HepG2 (cell line): ENCODE measurements around the gene TPM2. TPM values are rescaled to one million over a fixed set of nuclear protein-coding genes. Genes with fewer than 3 reads are reported as not detected.

Experiments used
- PBX2 ChIP-seq: IDR thresholded peaks from 2 replicates; pipeline ENCODE4 v1.6.1; 2016; ENCODE audit warnings: control low read depth
- SNRNP70 ChIP-seq: fragments of 200-400 bp; formaldehyde crosslinking; IDR thresholded peaks from 2 replicates; pipeline ENCODE4 v1.6.1; 2017; ENCODE audit warnings: mild to moderate bottlenecking, low read depth, low read length, moderate library complexity
- ZBTB26 ChIP-seq: IDR thresholded peaks from 2 replicates; pipeline ENCODE4 v1.6.1; 2016; ENCODE audit warnings: missing compliant biosample characterization, missing genetic modification reagents, borderline replicate concordance
- ZNF224 ChIP-seq: sonication (generic); formaldehyde crosslinking; IDR thresholded peaks from 2 replicates; pipeline ENCODE4 v1.5.0; 2020; ENCODE audit warnings: mild to moderate bottlenecking, missing genetic modification reagents
- ZNF343 ChIP-seq: sonication (generic); formaldehyde crosslinking; IDR thresholded peaks from 2 replicates; pipeline ENCODE4 v1.4.0; 2020; ENCODE audit warnings: mild to moderate bottlenecking, missing genetic modification reagents
- ZNF609 ChIP-seq: sonication (generic); formaldehyde crosslinking; IDR thresholded peaks from 2 replicates; pipeline ENCODE4 v1.4.0; 2020; ENCODE audit warnings: mild to moderate bottlenecking, missing genetic modification reagents, borderline replicate concordance
- ZSCAN31 ChIP-seq: sonication (generic); formaldehyde crosslinking; IDR thresholded peaks from 2 replicates; pipeline ENCODE4 v1.5.0; 2020; ENCODE audit warnings: low read depth, mild to moderate bottlenecking, missing genetic modification reagents
- polyA plus RNA-seq, 8 experiments: library from polyadenylated mRNA; depleted of rRNA in 3 of 8; stranded (reverse) in 7 of 8; unstranded in 1 of 8; fragments of >200 nt; fragmentation: Illumina TruSeq in 4 of 8; extraction: Trizol in 4 of 8; gene quantifications; 2 replicates each; pipeline versions ENCODE4 v1.2.1 to v1.2.3, GENCODE V29; 2011 to 2016; ENCODE audit warnings: low read depth in 4 of 8, missing spikeins in 1 of 8, mixed read lengths in 1 of 8; ENCODE audit not compliant: insufficient read depth in 1 of 8
- total RNA-seq, 5 experiments: library from RNA; depleted of rRNA; stranded (reverse); fragments of >200 nt; fragmentation: Illumina TruSeq; extraction: Trizol; gene quantifications; 2 replicates each; pipeline ENCODE4 v1.2.3, GENCODE V29; 2016; ENCODE audit warnings: low read depth in 1 of 5
- TF ChIP-seq, protein P1 (sequence below): sonication (generic); formaldehyde crosslinking; IDR thresholded peaks from 2 replicates; pipeline ENCODE4 v1.4.0; 2020; ENCODE audit warnings: missing genetic modification reagents
- TF ChIP-seq, protein P2 (sequence below): sonication (generic); formaldehyde crosslinking; IDR thresholded peaks from 2 replicates; pipeline ENCODE4 v1.4.0; 2020; ENCODE audit warnings: missing genetic modification reagents
- TF ChIP-seq, protein P3 (sequence below): sonication (generic); formaldehyde crosslinking; conservative IDR thresholded peaks from 2 replicates; pipeline ENCODE4 v1.4.0; 2020; ENCODE audit warnings: missing genetic modification reagents

The TPM2 gene
- total and polyA plus RNA-seq, 2 of the 13 experiments (the other 11 are each of a cell fraction or from before 2014, with no cell fraction given) = 3.1 to 10.7 TPM

DNA sequence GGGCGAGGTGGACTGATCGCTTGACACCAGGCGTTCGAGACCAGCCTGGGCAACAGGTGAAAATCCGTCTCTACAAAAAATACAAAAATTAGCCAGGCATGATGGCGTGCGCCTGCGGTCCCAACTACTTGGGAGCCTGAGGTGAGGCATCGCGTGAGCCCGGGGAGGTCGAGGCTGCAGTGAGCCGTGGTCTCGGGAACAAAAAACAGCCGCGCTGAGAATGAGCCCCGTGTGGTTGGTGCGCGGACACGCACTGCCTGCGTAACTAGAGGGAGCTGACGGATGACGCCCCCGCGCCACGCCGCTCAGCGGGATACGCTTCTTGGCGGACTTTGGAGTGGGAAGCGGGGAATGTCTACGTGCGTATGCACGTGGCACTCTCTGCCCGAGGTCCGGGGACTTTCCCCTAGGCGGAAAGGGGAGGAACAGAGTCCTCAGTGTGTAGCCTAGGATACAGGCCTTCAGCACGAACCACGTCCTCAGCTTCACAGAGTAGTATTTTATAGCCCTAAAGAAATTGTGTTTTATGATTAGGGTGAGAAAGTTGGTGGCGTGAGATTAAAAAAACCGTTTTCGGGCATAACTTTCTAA lies 32.1 kb downstream of the TPM2 start, which contains the start of gene RMRP (continued):
- TF ChIP-seq SNRNP70 = no peak
- TF ChIP-seq, protein P1, sequence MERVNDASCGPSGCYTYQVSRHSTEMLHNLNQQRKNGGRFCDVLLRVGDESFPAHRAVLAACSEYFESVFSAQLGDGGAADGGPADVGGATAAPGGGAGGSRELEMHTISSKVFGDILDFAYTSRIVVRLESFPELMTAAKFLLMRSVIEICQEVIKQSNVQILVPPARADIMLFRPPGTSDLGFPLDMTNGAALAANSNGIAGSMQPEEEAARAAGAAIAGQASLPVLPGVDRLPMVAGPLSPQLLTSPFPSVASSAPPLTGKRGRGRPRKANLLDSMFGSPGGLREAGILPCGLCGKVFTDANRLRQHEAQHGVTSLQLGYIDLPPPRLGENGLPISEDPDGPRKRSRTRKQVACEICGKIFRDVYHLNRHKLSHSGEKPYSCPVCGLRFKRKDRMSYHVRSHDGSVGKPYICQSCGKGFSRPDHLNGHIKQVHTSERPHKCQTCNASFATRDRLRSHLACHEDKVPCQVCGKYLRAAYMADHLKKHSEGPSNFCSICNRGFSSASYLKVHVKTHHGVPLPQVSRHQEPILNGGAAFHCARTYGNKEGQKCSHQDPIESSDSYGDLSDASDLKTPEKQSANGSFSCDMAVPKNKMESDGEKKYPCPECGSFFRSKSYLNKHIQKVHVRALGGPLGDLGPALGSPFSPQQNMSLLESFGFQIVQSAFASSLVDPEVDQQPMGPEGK = peak; percentile 91
- TF ChIP-seq, protein P2, sequence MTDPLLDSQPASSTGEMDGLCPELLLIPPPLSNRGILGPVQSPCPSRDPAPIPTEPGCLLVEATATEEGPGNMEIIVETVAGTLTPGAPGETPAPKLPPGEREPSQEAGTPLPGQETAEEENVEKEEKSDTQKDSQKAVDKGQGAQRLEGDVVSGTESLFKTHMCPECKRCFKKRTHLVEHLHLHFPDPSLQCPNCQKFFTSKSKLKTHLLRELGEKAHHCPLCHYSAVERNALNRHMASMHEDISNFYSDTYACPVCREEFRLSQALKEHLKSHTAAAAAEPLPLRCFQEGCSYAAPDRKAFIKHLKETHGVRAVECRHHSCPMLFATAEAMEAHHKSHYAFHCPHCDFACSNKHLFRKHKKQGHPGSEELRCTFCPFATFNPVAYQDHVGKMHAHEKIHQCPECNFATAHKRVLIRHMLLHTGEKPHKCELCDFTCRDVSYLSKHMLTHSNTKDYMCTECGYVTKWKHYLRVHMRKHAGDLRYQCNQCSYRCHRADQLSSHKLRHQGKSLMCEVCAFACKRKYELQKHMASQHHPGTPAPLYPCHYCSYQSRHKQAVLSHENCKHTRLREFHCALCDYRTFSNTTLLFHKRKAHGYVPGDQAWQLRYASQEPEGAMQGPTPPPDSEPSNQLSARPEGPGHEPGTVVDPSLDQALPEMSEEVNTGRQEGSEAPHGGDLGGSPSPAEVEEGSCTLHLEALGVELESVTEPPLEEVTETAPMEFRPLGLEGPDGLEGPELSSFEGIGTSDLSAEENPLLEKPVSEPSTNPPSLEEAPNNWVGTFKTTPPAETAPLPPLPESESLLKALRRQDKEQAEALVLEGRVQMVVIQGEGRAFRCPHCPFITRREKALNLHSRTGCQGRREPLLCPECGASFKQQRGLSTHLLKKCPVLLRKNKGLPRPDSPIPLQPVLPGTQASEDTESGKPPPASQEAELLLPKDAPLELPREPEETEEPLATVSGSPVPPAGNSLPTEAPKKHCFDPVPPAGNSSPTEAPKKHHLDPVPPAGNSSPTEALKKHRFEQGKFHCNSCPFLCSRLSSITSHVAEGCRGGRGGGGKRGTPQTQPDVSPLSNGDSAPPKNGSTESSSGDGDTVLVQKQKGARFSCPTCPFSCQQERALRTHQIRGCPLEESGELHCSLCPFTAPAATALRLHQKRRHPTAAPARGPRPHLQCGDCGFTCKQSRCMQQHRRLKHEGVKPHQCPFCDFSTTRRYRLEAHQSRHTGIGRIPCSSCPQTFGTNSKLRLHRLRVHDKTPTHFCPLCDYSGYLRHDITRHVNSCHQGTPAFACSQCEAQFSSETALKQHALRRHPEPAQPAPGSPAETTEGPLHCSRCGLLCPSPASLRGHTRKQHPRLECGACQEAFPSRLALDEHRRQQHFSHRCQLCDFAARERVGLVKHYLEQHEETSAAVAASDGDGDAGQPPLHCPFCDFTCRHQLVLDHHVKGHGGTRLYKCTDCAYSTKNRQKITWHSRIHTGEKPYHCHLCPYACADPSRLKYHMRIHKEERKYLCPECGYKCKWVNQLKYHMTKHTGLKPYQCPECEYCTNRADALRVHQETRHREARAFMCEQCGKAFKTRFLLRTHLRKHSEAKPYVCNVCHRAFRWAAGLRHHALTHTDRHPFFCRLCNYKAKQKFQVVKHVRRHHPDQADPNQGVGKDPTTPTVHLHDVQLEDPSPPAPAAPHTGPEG (CRISPR knock-in tag) = peak; percentile 85
- peak; percentile 95 for TF ChIP-seq ZSCAN31 (CRISPR knock-in tag)
- TF ChIP-seq, protein P3, sequence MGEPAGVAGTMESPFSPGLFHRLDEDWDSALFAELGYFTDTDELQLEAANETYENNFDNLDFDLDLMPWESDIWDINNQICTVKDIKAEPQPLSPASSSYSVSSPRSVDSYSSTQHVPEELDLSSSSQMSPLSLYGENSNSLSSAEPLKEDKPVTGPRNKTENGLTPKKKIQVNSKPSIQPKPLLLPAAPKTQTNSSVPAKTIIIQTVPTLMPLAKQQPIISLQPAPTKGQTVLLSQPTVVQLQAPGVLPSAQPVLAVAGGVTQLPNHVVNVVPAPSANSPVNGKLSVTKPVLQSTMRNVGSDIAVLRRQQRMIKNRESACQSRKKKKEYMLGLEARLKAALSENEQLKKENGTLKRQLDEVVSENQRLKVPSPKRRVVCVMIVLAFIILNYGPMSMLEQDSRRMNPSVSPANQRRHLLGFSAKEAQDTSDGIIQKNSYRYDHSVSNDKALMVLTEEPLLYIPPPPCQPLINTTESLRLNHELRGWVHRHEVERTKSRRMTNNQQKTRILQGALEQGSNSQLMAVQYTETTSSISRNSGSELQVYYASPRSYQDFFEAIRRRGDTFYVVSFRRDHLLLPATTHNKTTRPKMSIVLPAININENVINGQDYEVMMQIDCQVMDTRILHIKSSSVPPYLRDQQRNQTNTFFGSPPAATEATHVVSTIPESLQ = peak; percentile 98; the same call in 1 of the 2 replicates
- TF ChIP-seq ZNF609 (CRISPR knock-in tag) = peak; percentile 77
- peak; percentile 89 for TF ChIP-seq ZNF343 (CRISPR knock-in tag)
- TF ChIP-seq ZNF224 = 0 out of 2 replicates have a peak, but pooled peaks have one; percentile 22
- TF ChIP-seq ZBTB26 = no peak; the same call in 1 of the 2 replicates
- TF ChIP-seq PBX2 (CRISPR knock-in tag) = no peak
